ENCODE measurements around the gene OR5K4.

Gene OR5K4, protein sequence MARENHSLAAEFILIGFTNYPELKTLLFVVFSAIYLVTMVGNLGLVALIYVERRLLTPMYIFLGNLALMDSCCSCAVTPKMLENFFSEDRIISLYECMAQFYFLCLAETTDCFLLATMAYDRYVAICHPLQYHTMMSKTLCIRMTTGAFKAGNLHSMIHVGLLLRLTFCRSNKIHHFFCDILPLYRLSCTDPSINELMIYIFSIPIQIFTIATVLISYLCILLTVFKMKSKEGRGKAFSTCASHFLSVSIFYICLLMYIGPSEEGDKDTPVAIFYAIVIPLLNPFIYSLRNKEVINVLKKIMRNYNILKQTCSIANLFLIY

DNA sequence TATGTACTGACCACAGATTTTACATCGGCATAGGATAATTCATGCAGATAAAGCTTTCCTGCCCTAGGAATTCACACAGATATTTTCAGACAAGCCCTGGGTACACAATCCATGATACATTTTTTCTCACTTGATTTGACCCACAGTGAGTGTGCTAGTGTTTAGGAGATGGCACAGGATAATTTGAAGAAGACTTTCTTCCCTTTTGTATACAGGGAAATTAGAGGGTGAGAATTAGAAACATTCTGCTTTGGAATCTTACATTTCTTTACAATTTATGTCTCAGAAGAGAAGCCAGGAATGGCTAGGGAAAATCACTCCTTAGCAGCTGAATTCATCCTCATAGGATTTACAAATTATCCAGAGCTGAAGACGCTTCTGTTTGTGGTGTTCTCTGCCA lies at the start of gene OR5K4:
Gene OR5K4 (plus strand): TSS at position 301 of the 400 bp plus-strand sequence. CDS start 0 bp downstream, at position 301.
- no peak for DNase-seq

DNA sequence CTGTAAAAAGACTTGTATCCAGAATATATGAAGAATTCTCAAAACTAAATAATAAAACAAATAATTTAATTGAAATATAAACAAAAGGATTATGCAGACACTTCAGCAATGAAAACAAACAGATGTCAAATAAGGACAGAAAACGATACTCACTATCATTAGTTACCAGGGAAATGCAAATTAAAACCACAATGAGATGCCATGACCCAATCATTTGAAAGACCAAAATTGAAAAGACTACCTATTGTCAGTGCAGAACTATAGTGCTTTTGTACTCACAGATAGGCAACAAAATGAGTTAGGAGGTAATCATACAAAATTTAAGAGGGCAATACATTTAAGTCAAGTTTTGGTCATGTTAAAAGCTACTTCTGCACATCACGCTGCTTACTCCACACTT lies 31.6 kb upstream of the OR5K4 start:
- DNase-seq, result no peak

DNA sequence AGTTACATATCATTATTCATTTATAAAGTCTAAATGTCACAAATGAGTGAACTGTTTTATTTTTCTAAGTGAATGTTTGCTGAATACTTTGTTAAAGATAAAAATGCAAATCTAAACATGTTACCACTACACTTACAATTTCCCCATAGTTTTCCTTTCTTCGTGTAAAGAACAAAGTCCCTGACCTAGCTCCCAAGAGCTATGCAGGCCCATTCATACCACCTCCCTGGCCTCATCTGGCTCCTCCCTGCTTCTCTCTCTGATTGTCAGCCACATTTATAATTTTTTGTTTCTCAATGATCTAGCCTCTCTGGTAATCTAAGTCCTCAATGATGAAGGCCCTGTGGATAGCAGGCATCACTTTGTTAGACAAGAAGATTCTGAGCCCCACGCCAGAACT lies 31.0 kb upstream of the OR5K4 start:
- no peak for DNase-seq

GRCh38 chr3:98323425-98323824 lies 30.2 kb upstream of the OR5K4 start:
- DNase-seq, result no peak

- no peak for DNase-seq
Measured at GRCh38 chr3:98325055-98325454, 28.6 kb upstream of the OR5K4 start.

GRCh38 chr3:98326105-98326893 lies 27.4 kb upstream of the OR5K4 start:
- DNase-seq, result no peak

- no peak for DNase-seq
Measured at GRCh38 chr3:98326945-98327344, 26.7 kb upstream of the OR5K4 start.

GRCh38 chr3:98328933-98329332 lies 24.7 kb upstream of the OR5K4 start:
- DNase-seq, result no peak

DNA sequence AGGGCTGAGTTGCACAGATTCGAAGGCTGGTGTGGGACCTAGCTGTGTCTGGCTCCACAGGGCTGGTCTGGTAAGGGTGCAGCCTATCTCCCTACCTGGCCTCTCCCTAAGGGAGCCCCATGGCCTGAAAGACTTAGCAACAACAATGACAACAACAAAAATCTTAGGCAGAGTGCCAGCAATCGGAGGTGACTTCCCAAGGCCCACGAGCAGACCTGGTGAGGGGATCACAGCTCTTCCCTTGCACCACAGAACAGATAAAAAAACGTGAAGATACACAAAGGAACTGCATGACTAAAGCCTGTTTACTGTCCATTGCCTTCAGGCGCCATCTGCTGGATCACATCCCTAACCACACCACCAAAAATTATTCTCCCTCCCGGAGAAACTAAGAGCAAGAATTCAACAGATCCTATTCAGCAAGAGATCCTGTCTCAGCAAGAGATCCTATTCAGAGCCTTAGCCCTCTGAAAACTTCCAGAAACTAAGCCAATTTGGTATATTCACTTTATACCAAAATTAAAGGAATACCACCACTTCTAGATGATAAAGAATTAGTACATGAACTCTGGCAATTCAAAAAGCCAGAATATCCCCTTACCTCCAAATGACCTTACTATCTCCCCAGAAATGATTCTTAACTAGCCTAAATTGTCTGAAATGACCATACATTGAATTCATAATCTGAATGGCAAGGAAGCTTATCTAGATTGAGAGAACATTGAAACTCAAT lies 24.1 kb upstream of the OR5K4 start:
- DNase-seq, result peak; percentile 25

- DNase-seq, result no peak
Measured at GRCh38 chr3:98331329-98331728, 22.3 kb upstream of the OR5K4 start.

- DNase-seq, result no peak
Measured at GRCh38 chr3:98333989-98334606, 19.6 kb upstream of the OR5K4 start.

- DNase-seq, result no peak
Measured at GRCh38 chr3:98339031-98339430, 14.6 kb upstream of the OR5K4 start.

- no peak for DNase-seq
Measured at GRCh38 chr3:98341758-98342157, 11.9 kb upstream of the OR5K4 start.

DNA sequence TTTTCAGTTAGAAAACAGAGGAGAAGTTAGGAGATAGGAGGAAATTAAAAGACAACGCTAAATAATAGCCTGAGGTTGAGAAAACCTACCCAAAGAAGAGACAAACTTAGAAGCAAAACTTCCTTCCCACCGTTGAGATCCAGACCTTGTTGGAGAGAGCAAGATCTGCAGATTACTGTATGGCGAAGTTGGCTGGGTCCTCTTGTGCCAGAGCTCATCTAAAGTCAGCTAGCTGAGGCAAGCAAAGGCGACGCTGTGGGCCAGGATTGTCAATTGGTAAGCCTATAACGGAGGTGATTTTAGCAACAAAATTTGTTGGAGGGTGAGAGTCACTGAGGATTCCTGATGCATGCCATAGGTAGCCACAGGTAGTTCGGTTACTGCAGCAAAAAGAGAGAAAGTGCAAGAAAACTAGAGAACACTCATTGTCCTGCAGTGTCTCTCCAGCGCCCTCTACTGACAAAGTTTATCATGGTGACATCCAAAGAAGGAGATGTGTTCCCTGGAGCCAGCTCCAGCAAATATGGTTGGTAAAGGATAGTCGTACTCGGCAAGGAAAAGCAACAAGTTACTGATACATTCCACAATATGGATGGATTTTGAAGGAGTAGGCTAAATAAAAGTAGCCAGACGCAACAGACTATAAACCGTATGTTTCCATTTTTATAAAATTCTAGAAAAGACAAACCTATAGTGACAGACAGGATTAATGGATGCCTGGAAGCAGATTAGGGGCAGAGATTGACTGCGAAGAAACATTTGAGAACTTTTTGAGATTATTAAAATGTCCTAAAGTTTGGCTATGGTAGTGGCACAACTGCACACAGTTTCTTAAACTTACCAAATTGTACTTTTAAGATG lies 9.8 kb upstream of the OR5K4 start:
- peak; percentile 38 for DNase-seq

DNA sequence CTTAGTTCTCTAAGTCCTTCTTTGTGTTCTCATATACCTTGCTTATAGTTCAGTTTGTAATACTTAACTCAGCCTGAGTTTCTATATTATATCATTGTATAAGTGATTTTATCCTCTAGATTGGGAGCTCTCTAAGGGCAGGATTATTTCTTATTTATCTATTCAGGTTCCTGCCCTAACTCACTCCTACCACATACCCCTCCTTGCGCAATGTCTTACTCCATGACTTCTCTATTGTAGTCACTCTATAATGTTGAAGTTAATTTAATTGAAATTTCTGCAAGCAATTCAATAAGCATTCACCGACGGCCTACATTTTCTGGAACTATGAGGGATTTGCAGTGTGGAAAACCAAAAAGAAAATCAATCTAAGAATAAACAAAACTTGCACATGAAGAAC lies 3.6 kb upstream of the OR5K4 start:
- no peak for DNase-seq

DNA sequence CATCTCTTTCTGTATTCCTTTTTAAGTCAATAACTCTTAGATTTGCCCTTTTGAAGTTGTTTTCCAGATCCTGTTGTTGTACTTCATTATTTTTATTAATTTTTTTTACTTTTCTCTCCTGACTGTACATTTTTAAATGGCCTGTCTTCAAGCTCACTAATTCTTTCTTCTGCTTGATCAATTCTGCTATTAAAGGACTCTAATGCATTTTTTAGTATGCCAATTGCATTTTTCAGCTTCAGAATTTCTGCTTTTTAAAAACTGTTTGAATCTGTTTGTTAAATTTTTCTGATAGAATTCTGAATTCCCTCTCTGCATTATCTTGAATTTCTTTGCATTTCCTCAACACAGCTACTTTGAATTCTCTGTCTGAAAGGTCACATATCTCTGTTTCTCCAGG lies 5.6 kb downstream of the OR5K4 start:
- no peak for DNase-seq

DNA sequence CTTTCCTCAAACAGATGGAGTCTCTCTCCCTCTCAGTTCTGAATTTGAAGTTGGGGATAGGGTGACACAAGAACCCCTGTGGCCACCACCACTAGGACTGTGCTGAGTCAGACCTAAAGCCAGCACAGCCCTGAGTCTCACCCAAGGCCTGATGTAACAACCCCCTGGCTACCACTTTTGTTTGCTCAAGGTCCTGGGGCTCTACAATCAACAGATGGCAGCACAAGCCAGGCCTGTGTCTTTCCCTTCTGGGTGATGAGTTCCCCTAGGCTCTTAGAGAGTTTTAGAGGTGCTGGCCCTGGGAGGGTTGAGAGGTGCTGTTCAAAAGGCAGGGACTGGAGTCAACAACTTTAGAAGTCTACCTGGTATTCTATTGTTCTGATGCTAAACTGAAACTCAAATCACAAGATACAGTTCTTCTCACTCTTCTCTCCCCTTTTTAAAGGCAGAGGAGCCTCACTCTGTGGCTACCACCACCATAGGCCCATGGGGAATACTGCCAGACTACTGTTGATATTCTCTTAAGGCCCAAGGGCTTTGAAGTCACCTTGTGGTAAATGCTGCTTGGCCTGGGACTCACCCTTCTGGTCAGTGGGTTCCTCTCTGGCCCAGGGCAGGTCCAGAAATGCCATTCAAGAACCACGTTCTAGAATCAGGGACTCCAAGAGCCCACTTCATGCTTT lies 6.5 kb downstream of the OR5K4 start:
- DNase-seq, result no peak

- no peak for DNase-seq
Measured at GRCh38 chr3:98360681-98361080, 7.0 kb downstream of the OR5K4 start.

- no peak for DNase-seq
Measured at GRCh38 chr3:98361289-98361688, 7.6 kb downstream of the OR5K4 start.

GRCh38 chr3:98367464-98368246 lies 14.0 kb downstream of the OR5K4 start:
- DNase-seq, result no peak

- no peak for DNase-seq
Measured at GRCh38 chr3:98371186-98371585, 17.5 kb downstream of the OR5K4 start.

Data from NCI-H226 (cell line).